Body of pancreas (tissue), 4 donors: Measurements from ENCODE around the gene LRRC37A3. TPM values are rescaled to one million over a fixed set of nuclear protein-coding genes. Genes with fewer than 3 reads are reported as not detected.
"Not testable (repeated sequence)": the region's sequence is repeated elsewhere in the genome, so short reads cannot be mapped to it uniquely, and the experiment has no call there.

Experiments
- ATAC-seq: fragments of 150-250 bp; one replicate; pipeline ENCODE4 v1.9.1; 2016
- DNase-seq, 4 donors: peaks; one replicate each; pipeline ENCODE4 v3.0.0-alpha.2; 2019
- H3K27ac ChIP-seq, 4 donors: fragments of 200-600 bp; sonication (generic); 1 replicate in 3 of 4; 2 replicates in 1 of 4; pipeline versions ENCODE4 v1.5.1 to v1.6.1; 2016 to 2019; ENCODE audit warnings: mild to moderate bottlenecking in 1 of 4, mixed read lengths in 1 of 4, moderate library complexity in 1 of 4
- H3K27me3 ChIP-seq, 2 donors: fragments of 200-600 bp; sonication (generic); one replicate each; pipeline ENCODE4 v1.6.0; 2016; ENCODE audit warnings: mild to moderate bottlenecking in 1 of 2
- H3K36me3 ChIP-seq, 2 donors: fragments of 200-600 bp; sonication (generic); replicated peaks in 1 of 2; 2 replicates each; pipeline ENCODE4 v1.5.1; 2016; ENCODE audit warnings: low read depth in 2 of 2; ENCODE audit not compliant: insufficient read depth in 1 of 2
- H3K4me1 ChIP-seq: fragments of 200-600 bp; sonication (generic); one replicate; pipeline ENCODE4 v1.6.0; 2016
- H3K4me3 ChIP-seq, 2 donors: fragments of 200-600 bp; sonication (generic); 1 replicate in 1 of 2; 2 replicates in 1 of 2; pipeline ENCODE4 v1.5.1; 2016 to 2019
- H3K9me3 ChIP-seq, 3 donors: fragments of 200-600 bp; sonication (generic); 1 replicate in 2 of 3; 2 replicates in 1 of 3; pipeline ENCODE4 v1.5.1; 2016
- CTCF ChIP-seq, 7 experiments: fragments of 450-650 bp in 4 of 7; fragments of 200-600 bp in 3 of 7; sonication (generic) in 3 of 7; IDR thresholded peaks; one replicate each; pipeline ENCODE4 v1.5.1; 2016 to 2019; ENCODE audit warnings: antibody characterized with exemption in 7 of 7
- POLR2A ChIP-seq, 3 donors: fragments of 450-650 bp; IDR thresholded peaks; one replicate each; pipeline ENCODE4 v1.6.1; 2016; ENCODE audit warnings: antibody characterized with exemption in 3 of 3, mild to moderate bottlenecking in 2 of 3
- whole genome bisulfite sequencing, 2 donors: methylation state at CpG; one replicate each; pipeline ENCODE4 v1.1.5; 2017; 5-methylcytosine and 5-hydroxymethylcytosine counted together
- intact Hi-C: fragments of 100-400 bp; cut with DNase I; formaldehyde crosslinking; loops from one replicate; pipeline ENCODE4 v1.15.1; 2023
- total RNA-seq, 2 donors: library from RNA; depleted of rRNA; stranded (reverse); fragments of >200 nt; gene quantifications; one replicate each; pipeline ENCODE4 v1.1.0, GENCODE V29; 2016

LRRC37A3 gene
- 1 to 10 TPM; 2.6 to 6.0 TPM for total RNA-seq

GRCh38 chr17:64919289-64920025, at the start of gene LRRC37A3:
TSS of gene LRRC37A3 (minus strand) at chr17:64919478. CDS start at chr17:64897257, 22,221 bp downstream.
- TF ChIP-seq CTCF (IDR thresholded peaks at IDR 0.05) (peak; percentile 78 to 99 (median 98)), POLR2A (IDR thresholded peaks at IDR 0.05) (peak; percentile 84 to 88 (median 84))
- H3K9me3 ChIP-seq, intact Hi-C loops, H3K36me3 ChIP-seq, H3K27me3 ChIP-seq, H3K4me1 ChIP-seq: not testable (repeated sequence)
- H3K27ac ChIP-seq, result peak within 1 kb of the TSS; percentile 95 to 99 (median 97)
- ATAC-seq (peak; percentile 98), DNase-seq (peak; percentile 96 to 99 (median 98))
- H3K4me3 ChIP-seq, result peak within 1 kb of the TSS; percentile 62 to 67
- 1 to 2% methylated on average over 55 to 59 of the region's 70 CpGs for WGBS, 2 donors

- H3K27me3 ChIP-seq, H3K9me3 ChIP-seq, H3K36me3 ChIP-seq, H3K4me3 ChIP-seq, intact Hi-C loops: not testable (repeated sequence)
- TF ChIP-seq POLR2A (IDR thresholded peaks at IDR 0.05) (peak; percentile 40 to 69 (median 55)), CTCF (IDR thresholded peaks at IDR 0.05) (peak in 6 of 7 experiments; percentile 9 to 44 (median 28))
- H3K4me1 ChIP-seq, result peaks cover 19% of the 10 kb centered on the region
- peak overlapping the region in 3 of 4 donors; percentile 61 to 80 (median 64) for H3K27ac ChIP-seq
- peak; percentile 65 to 80 (median 74) for DNase-seq
- 0% methylated on average over 6 to 16 of the region's 35 CpGs for WGBS, 2 donors
- ATAC-seq, result peak; percentile 97
Observed at GRCh38 chr17:64965873-64966287, 46.6 kb upstream of the LRRC37A3 start.

GRCh38 chr17:64965256-64965872, 46.1 kb upstream of the LRRC37A3 start:
- H3K4me1 ChIP-seq, result peaks cover 19% of the 10 kb centered on the region
- DNase-seq, H3K27me3 ChIP-seq, H3K36me3 ChIP-seq, intact Hi-C loops, H3K9me3 ChIP-seq, H3K4me3 ChIP-seq, ATAC-seq: not testable (repeated sequence)
- 50 to 90% methylated on average over 8 to 10 of the region's 14 CpGs for WGBS, 2 donors
- peak overlapping the region in 3 of 4 donors; percentile 61 to 80 (median 64) for H3K27ac ChIP-seq

- H3K27me3 ChIP-seq, result no peaks in the 10 kb centered on the region
- H3K4me1 ChIP-seq, result peaks cover 21% of the 10 kb centered on the region
- intact Hi-C loops, result no loop called here
- TF ChIP-seq CTCF (IDR thresholded peaks at IDR 0.05), result no peak
- no peak for TF ChIP-seq POLR2A (IDR thresholded peaks at IDR 0.05)
- no peaks in the 10 kb centered on the region for H3K36me3 ChIP-seq
- no peak for ATAC-seq
- WGBS, 2 donors, result 86 to 93% methylated on average over 8 to 9 of the region's 9 CpGs
- H3K27ac ChIP-seq, result no peak overlapping the region
- no peak for DNase-seq
- H3K9me3 ChIP-seq, result no peaks in the 10 kb centered on the region
- H3K4me3 ChIP-seq, result no peak overlapping the region
Observed at GRCh38 chr17:64964796-64965195, 45.5 kb upstream of the LRRC37A3 start.

GRCh38 chr17:64963814-64964213, 44.5 kb upstream of the LRRC37A3 start:
- H3K27me3 ChIP-seq, H3K27ac ChIP-seq, intact Hi-C loops, H3K36me3 ChIP-seq, H3K9me3 ChIP-seq, ATAC-seq, DNase-seq, H3K4me3 ChIP-seq: not testable (repeated sequence)
- 92 to 100% methylated on average over 2 of the region's 2 CpGs for WGBS, 2 donors
- peaks cover 29% of the 10 kb centered on the region for H3K4me1 ChIP-seq
